ENCODE results near the gene NUP214.
A peak's percentile ranks its signal among the peaks of the same experiment; 100 is the strongest.

Gene NUP214

GRCh38 chr9:131277287-131277909 lies 152.0 kb downstream of the NUP214 start:
- no peak for DNase-seq (ENCODE audit: low spot score)

- DNase-seq (ENCODE audit: low spot score) = peak; percentile 78
Observed at GRCh38 chr9:131277910-131278701, 152.7 kb downstream of the NUP214 start.

- DNase-seq (ENCODE audit: low spot score) = no peak
Observed at GRCh38 chr9:131278702-131279111, 153.3 kb downstream of the NUP214 start.

- no peak for DNase-seq (ENCODE audit: low spot score)
Observed at GRCh38 chr9:131279196-131279862, 153.9 kb downstream of the NUP214 start.

GRCh38 chr9:131279863-131280570 lies 154.6 kb downstream of the NUP214 start:
- DNase-seq (ENCODE audit: low spot score) = no peak

GRCh38 chr9:131280660-131281059 lies 155.3 kb downstream of the NUP214 start:
- DNase-seq (ENCODE audit: low spot score) = no peak

GRCh38 chr9:131281119-131281965 lies 156.0 kb downstream of the NUP214 start:
- DNase-seq (ENCODE audit: low spot score) = no peak

- DNase-seq (ENCODE audit: low spot score) = no peak
Observed at GRCh38 chr9:131282175-131282574, 156.8 kb downstream of the NUP214 start.

GRCh38 chr9:131282688-131283422 lies 157.5 kb downstream of the NUP214 start:
- no peak for DNase-seq (ENCODE audit: low spot score)

Data from CD4-positive, alpha-beta T cell treated with Interleukin-2 at 100 ng/mL for 4 hours (primary cell).